ENCODE results near the gene YKT6.
"Not testable (repeated sequence)": the region's sequence is repeated elsewhere in the genome, so short reads cannot be mapped to it uniquely, and the experiment has no call there.

Gene YKT6

GRCh38 chr7:44200699-44201461, at the start of gene YKT6:
Gene YKT6, plus strand, starts transcription at chr7:44200978. Its CDS starts 158 bp downstream, at chr7:44201136.
- DNase-seq (ENCODE audit: low spot score): peak; percentile 89

DNA sequence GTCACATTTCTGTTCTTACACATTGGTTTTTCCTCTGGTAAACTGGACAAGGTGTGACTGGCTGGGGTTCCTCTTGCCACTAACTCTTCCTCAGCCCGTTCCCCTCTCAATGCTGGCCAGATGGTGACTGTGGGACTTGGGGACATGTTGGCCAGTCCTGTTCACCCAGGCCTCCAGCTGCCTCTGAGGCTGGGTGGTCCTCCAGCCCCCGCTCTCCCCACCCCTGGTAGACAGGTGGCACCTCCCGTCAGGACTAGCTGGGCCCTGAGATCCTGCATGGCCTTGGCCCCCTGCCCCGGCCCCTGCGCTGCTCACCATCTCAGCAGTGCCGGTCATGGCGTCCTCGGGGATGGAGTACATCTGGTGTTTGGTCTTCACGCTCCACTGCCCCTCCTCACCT, 48.8 kb upstream of the YKT6 start:
- DNase-seq (ENCODE audit: low spot score): no peak

DNA sequence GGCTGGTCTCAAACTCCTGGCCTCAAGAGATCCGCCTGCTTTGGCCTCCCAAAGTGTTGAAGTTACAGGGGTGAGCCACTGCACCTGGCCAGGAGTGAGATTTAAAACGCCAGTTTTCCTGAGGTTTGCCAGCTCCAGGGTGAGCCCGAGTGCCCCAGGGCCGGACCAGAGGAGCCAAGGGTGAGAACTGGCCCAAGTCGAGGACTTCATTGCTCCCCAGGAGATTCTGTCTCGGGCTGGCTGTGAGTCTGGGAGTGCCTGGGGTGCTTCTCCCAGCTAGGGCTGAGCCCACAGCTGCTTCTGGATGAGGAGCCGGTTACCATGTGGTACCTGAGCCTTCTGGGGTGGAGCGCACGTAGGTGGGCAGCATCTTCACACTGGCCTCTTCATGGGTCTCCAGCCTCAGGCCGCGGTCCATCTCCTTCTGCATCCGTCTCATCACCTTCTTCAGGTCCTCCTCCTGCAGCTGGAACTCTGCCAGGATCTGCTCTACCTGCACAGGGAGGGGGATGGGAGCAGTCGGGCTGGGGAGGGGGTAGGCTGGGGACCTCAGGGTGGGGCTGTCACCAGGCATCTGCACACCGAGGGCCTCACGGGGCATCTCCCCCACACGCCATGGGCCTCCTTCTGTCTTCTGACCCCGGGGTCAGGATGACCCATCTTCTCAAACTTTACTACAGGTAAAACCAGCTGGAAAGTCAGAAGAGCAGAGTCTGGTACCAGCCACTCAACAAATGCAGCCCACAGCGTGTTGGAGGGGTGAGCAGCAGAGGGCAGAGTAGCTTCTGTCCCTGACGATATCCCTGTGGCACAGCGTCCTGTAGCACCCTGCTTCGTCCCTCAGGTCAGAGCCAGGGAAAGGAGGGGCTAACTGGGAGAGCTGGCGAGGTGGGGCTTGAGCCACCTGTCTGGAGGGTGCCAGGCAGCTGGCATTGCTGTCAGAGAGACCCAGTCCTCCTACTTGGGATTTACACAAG, 47.5 kb upstream of the YKT6 start:
- no peak for DNase-seq (ENCODE audit: low spot score)

DNA sequence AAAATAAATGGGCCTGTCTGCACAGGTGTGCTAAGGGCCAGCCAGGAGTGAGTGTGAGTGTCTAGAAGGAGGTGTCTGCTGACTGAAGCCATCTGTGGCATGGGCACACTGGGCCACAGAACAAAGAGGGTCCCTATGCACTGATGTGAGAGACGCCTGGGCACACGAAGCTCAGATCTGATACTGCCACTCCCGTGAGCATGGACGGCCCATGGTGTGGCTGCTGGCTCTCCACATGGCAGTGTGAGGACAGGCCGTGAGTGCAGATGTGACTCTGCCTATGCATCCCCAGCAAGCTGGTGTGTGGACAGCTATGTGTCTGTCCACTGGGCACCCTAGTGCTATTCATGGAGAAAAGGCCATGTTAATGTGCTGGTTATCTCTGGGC, 46.8 kb upstream of the YKT6 start:
- DNase-seq (ENCODE audit: low spot score): no peak

DNA sequence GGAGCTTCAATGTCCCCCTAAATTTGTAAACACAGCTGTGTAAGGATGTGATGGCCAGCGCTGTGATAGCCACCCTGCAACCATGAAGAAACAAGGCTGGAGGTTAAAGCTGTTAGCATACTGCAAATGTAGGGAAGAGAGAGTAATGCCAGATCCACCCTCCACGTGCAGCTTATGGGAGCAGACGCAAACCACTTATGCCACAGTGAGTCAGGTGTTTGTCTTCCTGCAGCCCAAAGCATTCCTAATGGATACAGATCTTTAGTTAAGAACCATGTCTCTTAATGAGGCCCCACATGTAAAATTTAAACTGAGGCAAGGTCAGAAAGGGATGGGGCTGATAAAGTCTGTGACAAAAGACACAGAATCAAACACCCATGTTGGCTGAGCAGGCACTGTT, 46.1 kb upstream of the YKT6 start:
- DNase-seq (ENCODE audit: low spot score): no peak

- no peak for DNase-seq (ENCODE audit: low spot score)
These were observed 45.3 kb upstream of the YKT6 start for GRCh38 chr7:44155191-44156185.

- DNase-seq (ENCODE audit: low spot score): no peak
These were observed 44.2 kb upstream of the YKT6 start for GRCh38 chr7:44156453-44157010.

- no peak for DNase-seq (ENCODE audit: low spot score)
These were observed 43.4 kb upstream of the YKT6 start for GRCh38 chr7:44157116-44158080.

DNA sequence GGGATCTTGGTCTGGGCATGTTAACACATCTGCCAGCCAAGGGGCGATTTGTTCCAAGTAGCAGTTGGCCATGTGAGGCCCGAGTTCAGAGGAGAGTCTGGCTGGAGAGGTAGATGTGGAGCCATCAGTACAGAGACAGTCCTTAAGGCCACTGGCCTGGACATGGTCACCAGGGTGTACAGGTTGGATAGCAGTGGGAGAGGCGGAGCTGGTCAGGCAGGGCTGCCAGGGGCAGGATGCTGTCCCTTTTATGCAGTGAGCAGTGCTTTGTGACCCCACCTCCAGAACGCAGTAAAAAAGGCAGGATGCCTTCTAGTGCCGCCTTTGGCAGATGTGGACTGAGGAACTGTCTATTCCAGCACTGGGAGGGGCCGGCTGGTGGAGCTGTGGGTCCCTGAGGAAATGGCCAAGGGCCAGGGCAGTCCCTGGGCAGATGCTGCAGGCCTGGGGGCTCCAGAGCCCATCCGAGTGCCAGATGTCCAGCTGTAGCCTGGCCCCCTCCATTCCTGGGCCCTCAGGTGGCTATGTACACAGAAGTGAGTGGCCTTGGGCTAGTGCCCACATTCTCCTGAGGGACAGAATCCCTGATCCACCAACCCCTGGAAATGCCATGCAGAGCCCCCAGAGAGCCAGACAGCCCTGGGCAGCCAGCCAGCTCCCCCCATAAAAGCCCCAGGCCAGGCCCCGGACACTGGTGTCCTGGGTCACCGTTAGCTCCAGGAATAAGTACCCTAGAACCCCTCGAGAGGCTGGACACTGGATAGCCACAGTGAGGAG, 42.5 kb upstream of the YKT6 start:
- no peak for DNase-seq (ENCODE audit: low spot score)

- no peak for DNase-seq (ENCODE audit: low spot score)
These were observed 41.7 kb upstream of the YKT6 start for GRCh38 chr7:44158873-44159631.

- no peak for DNase-seq (ENCODE audit: low spot score)
These were observed 40.8 kb upstream of the YKT6 start for GRCh38 chr7:44159824-44160630.

DNA sequence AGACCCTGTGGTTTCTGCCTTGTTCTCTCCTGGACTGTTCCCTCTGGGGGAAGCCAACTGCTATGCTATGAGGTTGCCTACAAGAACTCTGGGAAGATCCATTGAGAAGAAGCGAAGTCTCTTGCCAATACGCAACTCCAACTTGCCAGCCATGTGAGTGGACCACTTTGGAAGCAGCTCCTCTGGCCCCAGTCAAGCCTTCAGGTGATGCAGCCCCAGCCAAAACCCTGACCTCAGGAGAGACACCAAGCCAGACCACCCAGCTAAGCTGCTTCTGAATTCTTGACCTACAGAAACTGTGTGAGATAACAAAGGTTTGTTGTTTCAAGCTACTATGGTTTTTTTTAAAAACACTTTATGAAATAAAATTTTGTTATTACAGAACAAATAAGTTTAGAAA, 39.4 kb upstream of the YKT6 start:
- DNase-seq (ENCODE audit: low spot score): no peak

DNA sequence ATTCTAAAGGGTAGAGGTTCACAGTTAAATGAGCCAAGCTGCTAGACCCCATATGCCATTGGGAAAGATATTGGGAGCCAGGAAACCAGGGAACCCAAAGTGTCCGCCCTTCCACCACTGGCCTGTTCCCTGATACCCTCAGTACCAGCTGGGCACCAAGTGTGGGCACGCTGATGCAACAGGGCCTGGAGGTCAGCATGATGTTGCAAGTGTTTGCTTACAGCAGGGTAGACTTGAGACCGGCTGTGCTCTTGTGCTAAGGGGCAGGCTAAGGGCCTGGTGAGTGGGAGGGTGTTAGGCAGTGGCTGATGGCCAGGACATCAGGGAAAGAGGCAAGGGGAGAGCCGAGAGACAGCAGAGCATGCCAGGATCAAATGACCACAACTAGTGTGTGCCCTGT, 38.6 kb upstream of the YKT6 start:
- DNase-seq (ENCODE audit: low spot score): no peak

- DNase-seq (ENCODE audit: low spot score): no peak
These were observed 37.9 kb upstream of the YKT6 start for GRCh38 chr7:44162785-44163395.

GRCh38 chr7:44163591-44163990, 37.2 kb upstream of the YKT6 start:
- DNase-seq (ENCODE audit: low spot score): no peak

- no peak for DNase-seq (ENCODE audit: low spot score)
These were observed 32.9 kb upstream of the YKT6 start for GRCh38 chr7:44167920-44168319.

- not testable (repeated sequence) for DNase-seq (ENCODE audit: low spot score)
These were observed 28.9 kb upstream of the YKT6 start for GRCh38 chr7:44171901-44172300.
